ENCODE measurements around the gene PAQR4.

Gene PAQR4

DNA sequence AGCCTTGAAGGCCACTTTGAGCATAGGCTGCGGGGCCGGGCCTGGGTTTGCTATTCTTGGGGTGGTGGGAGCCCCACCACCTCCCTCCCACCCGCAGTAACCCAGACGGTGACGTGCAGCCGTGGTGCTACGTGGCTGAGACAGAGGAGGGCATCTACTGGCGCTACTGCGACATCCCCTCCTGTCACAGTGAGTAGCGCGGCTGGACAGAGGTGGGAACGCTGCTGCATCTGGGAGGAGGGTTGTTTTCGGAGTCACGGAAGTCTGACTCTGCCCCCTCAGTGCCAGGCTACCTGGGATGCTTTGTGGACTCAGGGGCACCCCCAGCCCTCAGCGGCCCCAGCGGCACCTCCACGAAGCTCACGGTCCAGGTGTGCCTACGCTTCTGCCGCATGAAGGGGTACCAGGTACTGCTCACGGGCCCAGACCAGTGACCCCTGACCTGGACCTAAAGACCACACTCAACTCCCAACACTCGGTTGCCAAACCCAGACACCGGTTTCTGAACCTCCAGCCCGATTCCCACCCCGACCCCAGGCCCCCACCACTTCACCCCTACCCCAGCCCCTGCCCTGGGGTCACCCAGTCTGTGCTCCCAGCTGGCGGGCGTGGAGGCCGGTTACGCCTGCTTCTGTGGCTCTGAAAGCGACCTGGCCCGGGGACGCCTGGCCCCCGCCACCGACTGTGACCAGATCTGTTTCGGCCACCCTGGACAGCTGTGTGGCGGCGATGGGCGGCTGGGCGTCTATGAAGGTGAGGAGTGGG, 2.9 kb upstream of the PAQR4 start:
- no peak for DNase-seq

DNA sequence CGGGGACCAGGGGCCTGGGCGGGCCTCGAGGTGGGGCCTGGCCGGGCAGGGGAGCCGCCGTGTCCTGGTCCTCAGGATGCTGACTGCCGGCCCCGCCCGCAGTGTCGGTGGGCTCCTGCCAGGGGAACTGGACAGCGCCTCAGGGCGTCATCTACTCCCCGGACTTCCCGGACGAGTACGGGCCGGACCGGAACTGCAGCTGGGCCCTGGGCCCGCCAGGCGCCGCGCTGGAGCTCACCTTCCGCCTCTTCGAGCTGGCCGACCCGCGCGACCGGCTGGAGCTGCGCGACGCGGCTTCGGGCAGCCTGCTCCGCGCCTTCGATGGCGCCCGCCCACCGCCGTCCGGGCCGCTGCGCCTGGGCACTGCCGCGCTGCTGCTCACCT, 2.3 kb upstream of the PAQR4 start:
- DNase-seq, result peak; percentile 33

DNA sequence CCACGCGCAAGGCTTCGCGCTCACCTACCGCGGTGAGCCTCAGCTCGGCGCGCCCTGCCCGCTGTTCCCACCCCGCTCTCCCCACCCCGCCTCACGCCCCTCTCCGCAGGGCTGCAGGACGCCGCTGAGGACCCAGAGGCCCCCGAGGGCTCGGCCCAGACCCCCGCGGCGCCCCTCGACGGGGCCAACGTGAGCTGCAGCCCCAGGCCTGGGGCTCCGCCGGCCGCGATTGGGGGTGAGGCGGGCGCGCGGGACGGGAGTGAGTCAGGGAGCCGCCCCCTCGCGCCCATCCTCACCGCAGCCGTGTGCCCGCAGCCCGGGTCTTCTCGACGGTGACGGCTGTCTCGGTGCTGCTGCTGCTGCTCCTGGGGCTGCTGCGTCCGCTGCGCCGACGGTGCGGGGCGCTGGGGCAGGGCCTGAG, 1.9 kb upstream of the PAQR4 start:
- DNase-seq, result no peak

DNA sequence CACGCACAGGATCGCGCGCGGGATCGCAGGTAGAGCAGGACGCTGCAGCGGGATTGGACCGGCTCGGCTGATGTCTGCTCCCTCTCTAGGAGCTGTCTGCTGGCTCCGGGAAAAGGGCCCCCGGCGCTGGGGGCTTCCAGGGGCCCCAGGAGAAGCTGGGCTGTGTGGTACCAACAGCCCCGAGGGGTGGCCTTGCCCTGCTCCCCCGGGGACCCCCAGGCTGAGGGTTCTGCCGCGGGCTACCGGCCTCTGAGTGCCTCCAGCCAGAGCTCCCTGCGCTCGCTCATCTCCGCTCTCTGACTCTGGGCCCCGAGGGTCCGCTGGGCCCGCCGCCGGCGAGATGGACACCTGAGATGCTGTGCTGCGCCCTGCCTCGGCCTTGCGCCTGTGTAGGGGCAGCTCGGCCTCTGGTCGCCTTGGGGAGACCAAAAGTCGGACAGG, 1.4 kb upstream of the PAQR4 start:
- DNase-seq, result no peak

DNA sequence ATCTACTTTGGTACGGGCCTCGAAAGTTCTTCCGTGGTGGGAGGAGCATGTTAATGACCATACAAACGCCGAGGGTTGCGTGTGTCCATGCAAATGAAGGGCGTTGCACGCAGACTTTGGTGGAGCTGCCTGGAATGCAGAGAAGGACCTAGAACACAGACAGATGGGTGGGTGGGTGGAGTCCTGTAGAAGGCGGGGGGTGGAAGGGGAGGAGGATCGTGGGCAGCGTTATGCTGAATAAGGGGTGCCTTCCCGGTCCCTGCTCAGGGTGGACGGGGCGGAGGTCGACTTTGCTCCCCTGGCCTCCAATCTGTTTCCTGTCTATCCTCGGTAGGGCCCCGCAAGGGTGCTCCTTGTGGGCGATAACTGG, 795 bp upstream of the PAQR4 start:
- peak; percentile 69 for DNase-seq

DNA sequence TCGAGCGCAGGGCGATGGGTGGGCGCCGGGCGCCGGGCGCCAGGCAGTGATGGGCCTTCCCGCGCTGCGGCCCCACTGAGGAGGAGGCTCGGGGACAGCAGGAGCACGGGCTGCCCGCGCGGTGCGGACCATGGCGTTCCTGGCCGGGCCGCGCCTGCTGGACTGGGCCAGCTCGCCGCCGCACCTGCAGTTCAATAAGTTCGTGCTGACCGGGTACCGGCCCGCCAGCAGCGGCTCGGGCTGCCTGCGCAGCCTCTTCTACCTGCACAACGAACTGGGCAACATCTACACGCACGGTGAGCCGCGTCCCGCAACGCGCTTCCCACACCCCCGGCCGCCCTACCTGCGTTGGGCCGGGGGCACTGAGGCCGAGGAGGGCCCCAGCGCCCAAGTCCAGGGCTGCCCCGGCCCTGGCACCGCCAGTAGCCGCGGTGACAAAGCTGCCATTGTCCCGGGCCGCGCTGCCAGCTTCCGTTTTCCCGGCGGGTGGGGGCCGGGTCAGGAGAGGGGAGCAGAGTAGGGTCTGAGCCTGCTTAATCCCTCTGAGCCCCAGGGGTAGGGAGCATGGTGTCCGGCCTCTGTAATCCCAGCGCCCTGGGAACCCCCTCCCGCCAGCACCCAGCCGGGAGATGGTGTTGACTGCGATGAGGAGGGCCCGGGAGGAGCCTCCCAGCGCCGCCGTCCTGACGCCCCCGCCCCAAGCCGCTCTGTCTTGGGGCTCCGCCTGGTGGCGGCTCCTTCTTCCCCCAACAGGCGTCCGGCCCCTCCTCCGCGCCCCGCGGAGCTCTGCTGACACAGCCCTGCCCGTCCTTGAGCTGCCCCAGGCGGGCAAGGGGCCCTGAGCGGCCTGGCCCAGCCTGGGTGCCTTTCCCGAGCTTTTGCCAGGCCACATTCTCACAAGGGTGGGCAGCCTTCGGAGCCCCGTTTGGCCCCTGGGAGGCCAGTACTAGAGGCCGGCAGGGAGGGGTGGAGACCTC, 685 bp downstream of the PAQR4 start:
- peak; percentile 94 for DNase-seq

DNA sequence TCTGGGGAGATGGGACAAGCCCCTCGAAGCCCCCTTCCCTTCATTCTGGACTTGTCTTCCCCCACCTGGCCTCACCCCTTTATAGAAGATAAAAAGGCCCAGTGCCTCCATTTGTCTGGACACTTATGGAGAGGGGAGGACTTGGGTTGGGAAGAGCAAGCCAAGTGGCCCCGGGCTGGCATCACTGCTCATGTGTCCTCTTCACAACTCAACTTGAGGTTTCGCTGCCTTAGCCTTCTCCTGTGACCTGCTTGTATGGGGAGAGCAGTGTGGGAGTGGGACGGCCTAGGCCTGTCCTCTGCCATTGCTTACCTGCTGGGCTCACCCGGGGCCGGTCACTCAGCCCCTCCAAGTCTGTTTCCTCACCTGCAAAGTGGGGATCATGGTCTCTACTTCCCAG, 1.4 kb downstream of the PAQR4 start:
- DNase-seq, result no peak

DNA sequence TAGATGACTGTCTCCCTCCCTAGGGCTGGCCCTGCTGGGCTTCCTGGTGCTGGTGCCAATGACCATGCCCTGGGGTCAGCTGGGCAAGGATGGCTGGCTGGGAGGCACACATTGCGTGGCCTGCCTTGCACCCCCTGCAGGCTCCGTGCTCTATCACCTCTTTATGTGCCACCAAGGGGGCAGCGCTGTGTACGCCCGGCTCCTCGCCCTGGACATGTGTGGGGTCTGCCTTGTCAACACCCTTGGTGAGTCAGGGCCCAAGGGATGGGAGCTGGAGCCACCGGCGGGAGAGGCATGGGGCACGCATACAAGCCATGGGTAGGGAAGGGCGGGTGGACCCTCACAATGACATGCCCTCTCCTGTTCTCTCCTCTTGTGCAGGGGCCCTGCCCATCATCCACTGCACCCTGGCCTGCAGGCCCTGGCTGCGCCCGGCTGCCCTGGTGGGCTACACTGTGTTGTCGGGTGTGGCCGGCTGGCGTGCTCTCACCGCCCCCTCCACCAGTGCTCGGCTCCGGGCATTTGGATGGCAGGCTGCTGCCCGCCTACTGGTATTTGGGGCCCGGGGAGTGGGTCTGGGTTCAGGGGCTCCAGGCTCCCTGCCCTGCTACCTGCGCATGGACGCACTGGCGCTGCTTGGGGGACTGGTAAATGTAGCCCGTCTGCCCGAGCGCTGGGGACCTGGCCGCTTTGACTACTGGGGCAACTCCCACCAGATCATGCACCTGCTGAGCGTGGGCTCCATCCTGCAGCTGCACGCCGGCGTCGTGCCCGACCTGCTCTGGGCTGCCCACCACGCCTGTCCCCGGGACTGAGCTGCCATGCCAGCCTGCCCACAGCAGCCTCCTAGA, 2.2 kb downstream of the PAQR4 start:
- no peak for DNase-seq

DNA sequence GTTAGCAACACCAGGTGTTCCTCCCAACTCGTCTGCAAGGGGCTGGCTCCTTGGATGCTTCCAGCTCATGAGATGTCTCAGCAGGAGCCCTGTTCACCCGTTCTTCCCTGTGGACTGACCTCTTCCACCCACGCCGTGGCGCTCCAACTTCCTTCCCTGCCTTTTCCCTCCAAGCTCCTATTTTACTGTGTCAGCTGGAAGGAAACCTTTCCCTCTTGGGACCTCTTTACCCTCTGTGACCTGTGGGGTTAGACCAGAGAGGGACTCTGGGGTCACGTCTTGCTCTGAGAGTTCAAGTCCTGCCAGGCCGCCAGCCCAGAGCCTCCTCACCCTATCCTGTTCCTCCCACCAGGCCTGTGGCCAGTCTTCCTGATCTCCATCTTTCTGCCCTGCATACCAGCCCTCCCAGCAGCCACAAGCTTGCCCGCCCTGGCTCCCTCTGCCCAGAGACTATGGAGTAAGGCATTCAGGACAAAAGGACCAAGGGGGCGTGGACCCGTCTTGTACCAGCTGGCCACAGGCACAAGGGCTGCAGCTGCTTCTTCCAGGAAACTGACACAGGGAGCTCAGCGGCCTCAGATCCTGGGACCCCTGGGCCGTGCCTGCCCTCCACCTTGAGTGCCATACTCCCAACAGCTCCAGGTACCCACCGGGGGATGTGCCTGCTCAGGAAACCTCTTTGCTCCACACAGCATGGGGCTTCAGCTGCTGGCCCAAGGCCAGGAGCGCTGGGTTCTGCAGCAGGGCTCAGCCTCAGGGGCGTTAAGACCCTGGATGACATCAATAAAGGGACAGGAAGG, 3.0 kb downstream of the PAQR4 start:
- DNase-seq, result no peak

DNA sequence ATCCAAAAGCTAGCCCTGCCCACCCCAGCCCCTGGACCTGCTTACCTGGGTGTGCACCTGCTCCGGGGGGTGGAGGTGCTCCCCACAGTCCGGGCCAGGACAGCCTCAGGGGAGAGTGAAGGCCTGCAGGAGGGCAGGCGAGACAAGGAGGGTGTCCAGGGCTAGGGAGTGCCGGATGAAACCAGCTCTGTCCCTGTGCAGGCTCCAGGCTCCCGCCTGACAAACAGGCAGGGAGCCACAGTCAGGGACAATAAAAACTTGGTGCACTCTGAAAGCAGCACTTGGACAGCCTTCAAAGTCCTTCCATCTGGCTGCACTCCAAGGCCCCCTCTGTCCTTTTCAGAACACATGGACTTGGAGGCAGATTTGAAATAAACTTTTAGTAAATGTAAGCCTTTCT, 3.9 kb downstream of the PAQR4 start:
- no peak for DNase-seq

DNA sequence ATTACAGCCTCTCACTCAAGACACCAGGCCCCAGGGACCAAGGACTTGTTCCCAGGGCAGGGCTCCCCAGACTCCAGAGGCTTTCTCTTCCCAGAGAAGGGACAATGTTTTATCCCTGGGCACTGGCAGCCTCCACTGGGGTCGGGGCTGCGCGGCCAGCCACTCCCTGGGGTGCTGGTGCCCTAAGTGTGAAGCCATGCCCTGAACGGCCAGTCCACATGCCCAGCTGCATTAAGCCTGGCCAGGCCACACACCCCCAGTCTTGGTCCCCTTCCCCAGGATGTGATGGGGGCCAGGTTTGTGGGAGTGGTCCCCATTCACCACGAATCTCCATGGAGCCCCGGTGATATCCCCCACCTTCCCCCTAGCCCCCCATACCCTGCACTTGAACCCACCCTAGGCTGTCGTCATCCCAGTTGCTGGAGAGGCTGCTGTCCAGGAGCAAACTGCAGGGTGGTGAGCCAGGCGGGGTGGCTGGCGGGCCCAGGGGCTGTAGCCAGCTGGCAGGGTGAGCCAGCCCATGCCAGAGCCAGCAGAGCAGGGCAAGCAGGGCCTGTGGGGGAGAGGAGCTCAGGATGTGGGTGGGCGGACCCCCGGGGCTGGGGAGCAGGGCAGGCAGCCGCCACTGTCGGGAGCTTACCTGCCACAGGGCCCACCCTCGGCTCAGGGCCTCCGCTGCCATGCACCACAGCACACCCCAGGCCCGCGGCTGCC, 4.6 kb downstream of the PAQR4 start:
- DNase-seq, result no peak

DNA sequence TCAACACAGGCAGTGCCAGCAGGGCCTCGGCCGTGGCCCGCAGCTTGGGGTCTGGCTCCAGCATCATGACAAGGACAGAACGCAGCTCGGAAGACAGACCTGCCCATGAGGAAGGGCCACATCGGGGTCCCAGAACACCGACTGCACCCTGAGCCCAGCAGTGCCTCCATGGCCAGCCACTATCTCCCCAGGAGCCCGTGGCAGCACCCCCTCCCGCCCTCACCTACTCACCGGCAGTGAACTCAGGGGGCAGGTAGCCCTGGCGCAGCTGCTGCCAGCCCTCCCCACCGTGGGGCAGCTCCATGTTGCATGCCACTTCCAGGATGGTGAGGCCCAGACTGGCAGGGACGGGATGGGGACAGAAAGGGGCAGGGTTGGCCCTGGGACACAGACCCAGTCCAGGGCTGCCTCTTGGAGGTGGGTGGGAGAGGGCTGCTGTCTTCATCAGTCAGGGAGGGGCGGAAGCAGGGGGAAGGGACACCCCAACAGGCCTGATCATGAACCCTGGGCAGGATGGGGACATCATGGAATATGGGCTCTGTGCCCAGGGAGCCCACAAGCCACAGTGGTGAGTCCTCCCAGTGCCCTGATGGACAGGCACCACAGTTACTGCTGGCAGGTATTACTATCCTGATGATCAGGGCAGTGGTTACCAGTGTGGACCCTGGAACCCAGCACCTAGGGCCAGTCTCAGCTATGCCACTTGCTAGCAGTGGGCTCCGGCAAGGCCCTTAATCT, 5.3 kb downstream of the PAQR4 start:
- DNase-seq, result no peak

DNA sequence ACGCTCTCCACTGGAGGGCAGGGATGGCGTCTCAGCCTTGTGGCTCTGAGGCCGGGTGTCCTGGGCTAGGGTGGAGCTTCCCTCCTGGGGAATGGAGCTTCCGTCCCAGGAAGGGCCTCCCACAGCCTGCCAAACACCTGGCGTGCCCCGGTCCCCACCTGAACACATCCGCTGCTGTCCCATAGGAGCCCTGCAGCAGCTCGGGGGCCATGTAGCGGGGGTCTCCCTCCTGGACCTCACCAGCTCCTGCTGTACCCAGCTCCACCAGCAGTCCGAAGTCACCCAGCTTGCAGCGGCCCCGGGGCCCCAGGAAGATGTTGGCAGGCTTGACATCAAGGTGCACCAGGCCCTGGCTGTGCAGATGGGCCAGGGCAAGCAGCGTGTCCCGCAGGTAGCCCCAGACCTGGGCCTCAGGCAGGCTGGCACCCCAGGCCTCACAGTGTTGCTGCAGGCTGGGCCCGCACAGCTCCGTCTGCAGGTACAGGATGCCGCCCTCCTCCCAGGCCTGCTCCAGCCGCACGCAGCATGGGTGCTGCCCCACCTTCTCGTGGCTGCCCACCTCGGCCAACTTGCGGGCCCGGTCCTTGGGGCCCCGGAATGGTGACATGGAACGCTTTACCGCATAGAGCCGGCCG, 6.1 kb downstream of the PAQR4 start:
- DNase-seq, result no peak

DNA sequence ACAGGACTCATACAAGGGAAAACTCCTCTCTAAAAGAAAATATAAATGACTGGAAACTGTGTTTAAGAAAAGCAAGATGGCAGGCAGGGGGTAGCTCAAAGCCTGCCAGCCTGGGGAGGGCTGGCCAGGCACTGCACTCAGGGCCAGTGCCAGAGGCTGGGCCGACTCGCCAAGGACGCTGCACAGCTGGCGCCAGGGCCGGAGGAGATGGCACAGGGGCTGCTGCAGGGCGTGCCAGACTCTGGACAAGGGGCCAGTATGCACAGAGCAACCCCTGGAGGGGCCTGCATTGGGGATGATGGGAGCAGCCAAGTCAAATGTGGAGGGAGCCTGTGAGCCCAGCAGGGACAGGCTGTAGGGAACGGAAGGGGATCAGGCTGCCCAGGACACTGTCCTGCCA, 7.1 kb downstream of the PAQR4 start:
- no peak for DNase-seq

DNA sequence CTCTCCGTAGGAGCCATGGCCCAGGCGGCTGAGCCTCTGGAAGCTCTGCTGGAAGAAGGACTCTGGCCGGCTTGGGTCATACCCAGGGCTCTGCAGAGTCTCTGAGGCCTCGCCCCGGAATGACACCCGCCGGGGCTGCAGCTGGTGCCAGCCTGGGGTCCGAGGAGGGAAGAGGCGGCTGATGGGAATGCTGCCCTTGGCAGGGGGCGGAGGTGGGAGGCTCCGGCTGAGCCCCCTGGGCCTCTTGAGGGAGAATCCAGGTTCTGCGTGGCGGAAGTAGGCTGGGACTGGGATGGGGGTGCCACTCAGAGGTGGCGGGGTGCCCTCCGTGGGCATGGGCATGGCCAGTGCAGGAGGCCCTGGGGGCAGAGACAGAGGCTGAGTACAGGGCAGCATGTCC, 7.5 kb downstream of the PAQR4 start:
- no peak for DNase-seq

DNA sequence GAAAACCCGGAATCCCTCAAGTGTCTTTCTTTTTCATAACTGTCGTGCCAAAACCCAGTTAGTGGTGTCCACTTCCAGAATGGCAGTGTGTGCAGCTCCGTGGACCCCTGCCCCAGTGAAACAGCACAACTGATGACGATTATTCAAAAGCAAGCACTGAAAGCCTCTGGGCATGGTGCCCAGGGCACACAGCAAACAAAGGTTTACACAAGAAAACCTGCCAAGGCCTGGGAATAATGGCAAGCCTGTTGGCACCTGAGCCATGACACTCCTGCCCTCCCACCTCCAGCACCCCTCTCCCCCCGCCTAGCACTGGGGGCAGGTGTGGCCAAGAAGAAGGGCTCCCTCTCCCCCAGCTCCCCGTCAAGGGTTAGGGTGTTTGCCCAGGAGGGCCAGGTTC, 8.3 kb downstream of the PAQR4 start:
- no peak for DNase-seq

DNA sequence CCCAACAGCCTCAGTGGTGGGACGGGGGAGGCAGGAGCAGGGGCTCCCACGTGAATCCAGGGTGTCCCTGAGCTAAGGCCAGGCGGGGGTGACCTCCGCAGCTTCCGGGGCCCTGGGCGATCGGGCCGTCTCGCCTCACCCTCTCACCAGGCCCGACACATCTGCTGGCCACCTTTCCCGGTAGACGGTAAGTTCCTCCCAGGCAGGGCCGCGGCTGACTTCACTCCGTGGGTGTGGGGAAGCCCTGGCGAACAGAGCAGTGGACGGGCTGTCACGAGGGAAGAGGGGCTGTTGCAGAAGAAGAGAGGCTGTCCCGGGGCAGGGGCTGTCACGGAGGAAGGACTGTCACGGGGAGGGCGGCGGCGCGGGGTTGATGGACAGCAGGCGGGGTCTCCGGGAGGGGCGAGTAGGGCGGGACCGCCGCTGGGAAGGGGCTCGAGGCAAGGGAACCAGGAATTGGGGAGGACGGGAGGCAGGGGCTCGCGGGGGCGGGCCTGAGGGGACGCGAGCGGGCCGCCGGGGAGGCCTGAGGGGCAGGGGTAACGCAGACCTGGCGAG, 10.6 kb downstream of the PAQR4 start:
- DNase-seq, result peak; percentile 67

DNA sequence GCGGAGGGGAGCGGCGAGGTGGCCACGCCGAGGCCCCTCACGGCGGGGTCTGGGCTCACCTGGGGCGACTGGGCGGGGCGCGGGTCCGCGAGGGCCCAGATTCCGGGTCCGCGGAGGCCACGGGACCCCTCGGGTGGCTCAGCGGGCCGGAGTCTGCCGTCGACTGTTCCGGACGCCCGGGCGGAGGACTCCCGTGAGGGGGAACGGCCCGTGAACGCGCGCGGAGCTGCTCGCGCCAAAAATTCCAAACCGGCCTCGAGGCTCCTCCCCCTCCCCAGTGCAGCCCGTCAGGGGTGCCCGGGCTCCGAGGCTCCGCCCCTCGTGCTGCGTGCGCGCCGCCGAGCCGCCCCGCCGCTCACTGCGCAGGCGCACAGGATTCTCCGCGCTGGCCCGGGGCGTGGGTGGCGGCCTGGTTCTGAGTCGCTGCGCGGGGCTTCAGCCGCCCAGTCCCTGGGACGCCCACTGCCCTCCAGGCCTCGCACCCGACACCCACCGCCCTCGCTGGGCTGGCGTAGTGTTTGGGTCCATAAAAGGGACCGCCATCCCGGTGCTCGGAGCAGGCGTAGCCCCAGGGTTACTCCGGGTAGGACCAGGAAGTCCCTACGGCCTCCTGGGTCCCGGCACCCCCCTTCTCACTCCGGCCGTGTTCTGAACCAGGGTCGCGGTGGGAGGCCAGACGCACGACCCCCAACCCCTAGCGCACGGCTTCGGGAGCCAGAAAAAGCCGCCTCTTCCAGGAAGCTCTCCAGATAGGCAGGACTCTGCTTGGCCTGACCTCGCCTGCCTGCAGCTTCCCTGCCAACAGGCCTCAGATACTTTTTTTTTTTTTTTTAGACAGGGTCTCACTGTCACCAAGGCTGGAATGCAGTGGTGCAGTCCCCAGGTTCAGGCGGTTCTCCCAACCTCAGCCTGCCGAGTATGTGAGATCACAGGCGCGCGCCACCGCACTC, 11.4 kb downstream of the PAQR4 start, which contains the start of gene PKMYT1:
TSS of gene PKMYT1 (minus strand) at position 220 of the 950 bp plus-strand sequence. CDS start 789 bp downstream, outside the sequence.
- DNase-seq, result peak; percentile 97
